SH-SY5Y (cell line): ENCODE data around the gene SAMD4B.

ENCODE experiments used
- GATA2 ChIP-seq: IDR thresholded peaks from 2 replicates; pipeline ENCODE4 v1.6.1; 2011; ENCODE audit warnings: mild to moderate bottlenecking, low read depth, low read length
- GATA3 ChIP-seq: IDR thresholded peaks from 2 replicates; pipeline ENCODE4 v1.6.1; 2011; ENCODE audit warnings: low read depth, mild to moderate bottlenecking, low read length, moderate library complexity

- no peak for TF ChIP-seq GATA2
- no peak for TF ChIP-seq GATA3
Measured at GRCh38 chr19:39388657-39389056, 46.4 kb downstream of the SAMD4B start.
